ENCODE measurements around the gene LRRC23.
"Not testable (repeated sequence)": the region's sequence is repeated elsewhere in the genome, so short reads cannot be mapped to it uniquely, and the experiment has no call there.

LRRC23 gene

DNA sequence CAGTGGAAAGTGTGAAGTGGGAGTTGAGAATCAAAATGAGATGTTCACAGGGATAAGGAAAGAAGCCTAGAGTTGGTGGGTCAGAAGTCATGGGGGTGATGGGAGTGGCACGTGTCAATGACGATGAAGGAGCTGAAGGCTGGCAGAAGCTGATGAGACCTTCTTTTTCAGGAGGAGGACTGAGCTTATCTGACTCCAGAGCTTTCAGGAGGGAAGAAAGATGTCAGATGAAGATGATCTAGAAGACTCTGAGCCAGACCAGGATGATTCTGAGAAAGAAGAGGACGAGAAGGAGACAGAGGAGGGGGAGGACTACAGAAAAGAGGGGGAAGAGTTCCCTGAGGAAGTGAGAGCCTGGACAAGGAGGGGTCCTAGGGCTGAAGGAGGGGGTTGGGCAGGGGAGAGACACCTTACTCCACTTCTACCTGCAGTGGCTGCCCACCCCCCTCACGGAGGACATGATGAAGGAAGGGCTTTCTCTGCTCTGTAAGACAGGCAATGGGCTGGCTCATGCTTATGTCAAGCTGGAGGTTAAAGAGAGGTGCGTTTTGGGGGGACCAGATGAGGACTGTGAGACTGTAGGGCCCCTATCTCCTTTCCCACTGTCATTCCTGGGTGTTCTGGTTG is 905 bp downstream of the LRRC23 start:
- no peak for DNase-seq

DNA sequence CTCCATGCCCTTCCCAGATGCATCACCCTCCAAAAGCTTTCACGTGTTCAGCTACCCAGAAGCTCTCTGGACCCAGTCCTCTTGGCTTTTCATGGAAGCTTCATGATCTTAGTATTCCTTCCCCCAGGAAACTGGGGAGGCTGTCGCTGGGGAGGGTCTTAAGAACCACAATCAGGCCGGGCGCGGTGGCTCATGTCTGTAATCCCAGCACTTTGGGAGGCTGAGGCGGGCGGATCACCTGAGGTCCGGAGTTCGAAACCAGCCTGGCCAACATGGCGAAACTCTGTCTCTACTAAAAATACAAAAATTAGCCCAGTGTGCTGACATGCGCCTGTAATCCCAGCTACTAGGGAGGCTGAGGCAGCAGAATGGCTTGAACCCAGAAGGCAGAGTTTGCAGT is 3.5 kb downstream of the LRRC23 start:
- DNase-seq, result not testable (repeated sequence)

DNA sequence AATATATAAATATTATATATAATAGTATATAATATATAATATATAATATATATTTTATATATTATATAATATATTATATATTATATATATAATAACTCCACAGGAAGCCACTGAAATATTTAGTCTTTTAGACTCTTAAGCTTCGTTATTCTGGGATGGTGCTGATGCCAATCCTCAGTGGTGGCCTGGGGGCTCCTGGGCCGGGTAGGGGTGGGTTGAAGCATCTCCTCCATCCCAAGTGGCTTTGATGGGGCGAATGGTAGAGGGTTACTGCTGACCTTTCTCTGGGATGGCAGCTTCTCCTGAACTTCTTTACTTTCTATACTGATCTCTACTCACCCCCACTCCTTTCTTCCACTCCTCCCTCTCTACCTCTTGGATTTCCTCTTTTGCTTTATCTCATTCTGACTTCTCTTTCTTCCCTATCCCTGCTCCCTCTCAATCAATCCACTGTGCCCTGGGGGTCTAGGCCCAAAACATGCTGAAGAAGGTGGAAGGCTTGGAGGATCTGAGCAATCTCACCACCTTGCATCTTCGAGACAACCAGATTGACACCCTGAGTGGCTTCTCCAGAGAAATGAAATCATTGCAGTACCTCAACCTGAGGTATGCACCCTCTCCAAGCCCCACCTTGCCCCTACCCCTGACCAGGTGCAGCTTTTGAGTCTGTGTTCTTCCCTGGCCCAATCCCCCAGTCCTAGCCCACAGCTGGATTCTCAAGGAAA is 5.0 kb downstream of the LRRC23 start:
- no peak for DNase-seq

DNA sequence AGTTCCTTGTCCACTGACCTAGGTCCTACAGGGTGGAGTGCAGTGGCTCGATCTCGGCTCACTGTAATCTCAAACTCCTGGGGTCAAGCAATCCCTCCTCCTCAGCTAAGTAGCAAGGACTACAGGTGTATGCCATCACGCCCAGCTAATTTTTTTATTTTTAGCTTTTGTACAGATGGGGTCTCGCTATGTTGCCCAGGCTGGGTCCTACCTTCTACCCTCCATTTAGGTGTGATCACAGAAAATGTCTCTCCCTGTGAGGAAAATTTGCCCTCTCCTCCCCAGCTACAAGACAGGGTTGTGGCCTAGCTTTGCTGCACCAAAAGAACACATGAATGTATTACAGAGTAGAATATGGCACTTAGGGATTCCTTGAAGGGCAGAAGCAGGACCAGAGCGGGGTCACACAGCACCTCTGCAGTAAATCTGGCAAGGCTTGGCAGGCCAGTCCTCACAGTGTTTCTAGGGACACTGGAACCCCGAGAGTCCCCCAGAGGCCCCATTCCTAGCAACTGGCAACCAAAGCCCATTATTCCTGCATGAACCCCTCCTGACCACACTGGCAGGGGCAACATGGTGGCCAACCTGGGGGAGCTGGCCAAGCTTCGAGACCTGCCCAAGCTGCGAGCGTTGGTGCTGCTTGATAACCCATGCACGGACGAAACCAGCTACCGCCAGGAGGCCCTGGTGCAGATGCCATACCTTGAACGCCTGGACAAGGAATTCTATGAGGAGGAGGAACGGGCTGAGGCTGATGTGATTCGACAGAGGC is 7.7 kb downstream of the LRRC23 start:
- no peak for DNase-seq

DNA sequence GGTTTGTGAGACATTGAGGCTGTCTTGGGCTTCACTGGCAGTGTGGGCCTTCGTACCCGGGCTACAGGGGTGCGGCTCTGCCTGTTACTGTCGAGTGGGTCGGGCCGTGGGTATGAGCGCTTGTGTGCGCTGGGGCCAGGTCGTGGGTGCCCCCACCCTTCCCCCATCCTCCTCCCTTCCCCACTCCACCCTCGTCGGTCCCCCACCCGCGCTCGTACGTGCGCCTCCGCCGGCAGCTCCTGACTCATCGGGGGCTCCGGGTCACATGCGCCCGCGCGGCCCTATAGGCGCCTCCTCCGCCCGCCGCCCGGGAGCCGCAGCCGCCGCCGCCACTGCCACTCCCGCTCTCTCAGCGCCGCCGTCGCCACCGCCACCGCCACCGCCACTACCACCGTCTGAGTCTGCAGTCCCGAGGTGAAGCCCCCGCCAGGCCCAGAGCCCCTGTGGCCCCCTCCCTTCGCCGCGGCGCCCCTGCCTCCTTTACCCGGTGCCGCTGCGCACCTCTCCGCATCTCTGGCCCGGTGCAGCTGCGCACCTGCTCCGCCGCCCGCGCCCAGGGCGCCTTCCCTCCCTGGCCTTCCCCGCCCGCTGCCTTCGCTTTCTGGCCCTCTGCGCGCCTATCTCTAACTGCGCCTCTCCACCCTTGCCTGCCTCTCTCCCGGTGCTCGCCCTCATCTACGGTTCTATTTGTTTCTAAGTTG is 9.8 kb downstream of the LRRC23 start, which contains the start of gene ENO2:
Gene ENO2, plus strand, starts transcription at position 335 of the 701 bp plus-strand sequence. CDS start 1,253 bp downstream, outside the sequence.
- peak; percentile 78 for DNase-seq

DNA sequence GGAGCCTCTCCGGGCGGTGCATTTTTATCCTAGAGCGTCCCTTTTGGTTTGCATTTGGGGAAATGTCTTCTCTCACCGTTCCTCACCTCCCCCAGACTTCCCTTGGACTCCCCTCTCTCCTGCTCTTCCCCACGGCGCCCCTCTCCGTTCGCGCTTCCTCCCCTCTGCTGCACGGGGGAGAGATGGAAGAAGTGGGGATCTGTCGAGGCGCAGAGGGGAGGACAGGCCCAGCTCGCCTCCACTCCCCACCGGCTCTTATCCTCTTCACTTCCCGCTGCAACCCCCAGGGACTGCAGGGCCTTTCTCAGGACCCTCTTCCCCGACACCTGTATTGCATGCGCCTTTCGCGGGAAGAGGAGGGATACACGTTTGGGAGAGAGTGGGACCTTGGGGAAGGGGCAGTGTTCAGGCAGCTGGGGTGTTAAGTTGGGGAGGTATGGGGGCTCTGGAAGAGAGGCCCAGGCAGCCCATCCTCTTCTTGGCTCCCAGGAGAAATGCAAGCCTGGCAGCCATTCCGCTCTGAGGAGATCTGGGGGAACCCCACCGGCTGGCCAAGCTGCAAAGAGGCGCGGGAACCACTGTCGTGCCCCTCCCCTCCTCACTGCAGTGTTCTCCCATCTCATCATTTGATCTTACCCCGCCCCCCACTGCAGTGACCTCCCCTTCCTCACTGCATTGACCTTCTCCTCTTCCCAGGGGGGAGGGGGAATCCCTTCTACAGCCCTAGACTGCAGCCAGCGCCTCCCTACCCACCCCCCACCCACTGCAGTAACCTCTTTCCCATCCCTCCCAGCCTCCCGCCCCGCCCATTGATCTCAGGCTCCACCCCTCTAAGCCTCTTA is 10.5 kb downstream of the LRRC23 start:
- no peak for DNase-seq

DNA sequence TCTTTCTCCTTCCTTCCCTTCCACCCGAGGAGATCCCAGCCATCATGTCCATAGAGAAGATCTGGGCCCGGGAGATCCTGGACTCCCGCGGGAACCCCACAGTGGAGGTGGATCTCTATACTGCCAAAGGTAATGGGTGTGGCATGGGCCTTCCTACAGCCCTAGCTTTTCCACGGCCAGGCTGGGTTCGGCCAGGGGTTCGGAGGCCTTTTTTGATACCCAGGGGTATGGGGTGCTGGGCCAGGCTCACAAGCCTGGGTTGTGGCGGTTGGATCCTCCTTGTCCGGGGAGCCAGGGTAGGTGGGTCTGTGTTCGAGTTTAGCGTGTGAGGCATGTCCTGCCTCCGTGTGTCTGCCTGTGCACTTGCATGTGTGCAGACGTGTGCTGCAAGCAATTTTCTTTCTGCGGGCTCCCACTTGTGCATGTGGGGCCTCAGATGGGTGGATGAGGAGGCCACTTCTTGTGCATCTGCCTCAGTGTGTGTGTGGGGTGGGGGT is 11.2 kb downstream of the LRRC23 start:
- no peak for DNase-seq

DNA sequence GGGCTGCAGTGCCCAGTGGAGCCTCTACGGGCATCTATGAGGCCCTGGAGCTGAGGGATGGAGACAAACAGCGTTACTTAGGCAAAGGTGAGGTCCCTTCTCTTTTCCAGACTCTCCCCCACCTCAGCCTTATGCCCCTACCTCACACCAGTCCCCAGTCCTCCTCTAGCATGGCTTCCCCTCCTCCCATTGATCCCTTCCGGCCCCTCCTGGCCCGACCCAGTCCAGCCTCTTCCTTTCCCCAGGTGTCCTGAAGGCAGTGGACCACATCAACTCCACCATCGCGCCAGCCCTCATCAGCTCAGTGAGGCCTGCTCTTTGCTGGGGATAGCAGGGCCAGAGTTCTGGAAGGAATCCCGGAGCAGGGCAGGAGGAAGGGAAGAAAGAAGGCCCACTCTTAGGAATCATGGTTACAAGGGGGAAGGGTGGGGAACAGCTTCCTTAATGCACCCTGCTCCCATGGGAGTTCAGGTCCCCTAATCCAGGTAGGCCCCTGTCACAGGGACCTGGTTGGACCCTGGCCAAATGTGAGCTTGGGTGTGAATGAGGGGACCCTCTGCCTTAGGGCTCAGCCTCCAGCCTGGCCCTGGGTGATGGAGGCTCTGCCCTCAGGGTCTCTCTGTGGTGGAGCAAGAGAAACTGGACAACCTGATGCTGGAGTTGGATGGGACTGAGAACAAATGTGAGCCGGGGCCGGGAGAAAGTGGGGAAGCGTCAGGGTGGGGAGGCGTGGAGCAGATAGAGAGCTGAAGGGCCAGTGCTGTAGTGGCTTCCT is 12.0 kb downstream of the LRRC23 start:
- no peak for DNase-seq

DNA sequence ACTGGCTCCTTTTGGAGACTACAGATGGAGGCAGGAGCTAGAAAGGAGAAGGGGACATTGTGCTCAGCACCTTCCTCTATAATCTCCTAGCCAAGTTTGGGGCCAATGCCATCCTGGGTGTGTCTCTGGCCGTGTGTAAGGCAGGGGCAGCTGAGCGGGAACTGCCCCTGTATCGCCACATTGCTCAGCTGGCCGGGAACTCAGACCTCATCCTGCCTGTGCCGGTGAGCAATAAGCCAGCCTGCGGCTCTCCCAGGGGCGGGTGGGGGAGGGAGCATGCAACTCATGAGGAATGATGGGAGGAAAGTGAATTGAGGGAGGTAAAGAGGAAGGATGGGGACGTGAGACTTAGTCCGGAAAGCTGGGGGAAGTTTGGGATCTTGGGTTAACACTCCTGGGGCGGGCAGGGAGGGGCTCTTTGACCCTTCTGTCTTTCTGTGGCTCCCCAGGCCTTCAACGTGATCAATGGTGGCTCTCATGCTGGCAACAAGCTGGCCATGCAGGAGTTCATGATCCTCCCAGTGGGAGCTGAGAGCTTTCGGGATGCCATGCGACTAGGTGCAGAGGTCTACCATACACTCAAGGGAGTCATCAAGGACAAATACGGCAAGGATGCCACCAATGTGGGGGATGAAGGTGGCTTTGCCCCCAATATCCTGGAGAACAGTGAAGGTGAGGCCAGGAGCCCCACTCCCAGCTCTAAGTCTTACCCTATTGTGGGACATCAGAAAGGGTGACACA is 13.0 kb downstream of the LRRC23 start:
- no peak for DNase-seq

DNA sequence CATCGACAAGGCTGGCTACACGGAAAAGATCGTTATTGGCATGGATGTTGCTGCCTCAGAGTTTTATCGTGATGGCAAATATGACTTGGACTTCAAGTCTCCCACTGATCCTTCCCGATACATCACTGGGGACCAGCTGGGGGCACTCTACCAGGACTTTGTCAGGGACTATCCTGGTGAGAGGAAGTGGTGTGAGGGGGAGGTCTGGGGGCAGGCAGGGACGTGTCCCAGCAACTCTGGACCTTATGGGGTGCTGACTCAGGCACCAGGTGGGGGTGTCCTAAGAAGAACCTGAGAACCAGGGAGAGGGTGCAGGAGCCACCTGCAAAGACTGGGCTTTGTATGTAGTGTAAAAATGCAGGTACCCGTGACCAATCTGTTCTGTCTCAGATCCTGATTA is 15.0 kb downstream of the LRRC23 start:
- no peak for DNase-seq

DNA sequence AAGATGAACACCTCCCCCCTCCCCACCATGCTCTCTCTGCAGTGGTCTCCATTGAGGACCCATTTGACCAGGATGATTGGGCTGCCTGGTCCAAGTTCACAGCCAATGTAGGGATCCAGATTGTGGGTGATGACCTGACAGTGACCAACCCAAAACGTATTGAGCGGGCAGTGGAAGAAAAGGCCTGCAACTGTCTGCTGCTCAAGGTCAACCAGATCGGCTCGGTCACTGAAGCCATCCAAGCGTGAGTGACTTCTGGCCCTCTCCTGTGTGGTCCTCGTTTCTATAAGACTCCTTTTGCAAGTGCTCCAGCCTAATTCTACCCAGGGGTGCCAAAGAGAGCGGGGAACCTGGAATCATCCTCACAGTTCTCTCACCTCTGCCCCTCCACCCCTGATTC is 16.9 kb downstream of the LRRC23 start:
- DNase-seq, result no peak

DNA sequence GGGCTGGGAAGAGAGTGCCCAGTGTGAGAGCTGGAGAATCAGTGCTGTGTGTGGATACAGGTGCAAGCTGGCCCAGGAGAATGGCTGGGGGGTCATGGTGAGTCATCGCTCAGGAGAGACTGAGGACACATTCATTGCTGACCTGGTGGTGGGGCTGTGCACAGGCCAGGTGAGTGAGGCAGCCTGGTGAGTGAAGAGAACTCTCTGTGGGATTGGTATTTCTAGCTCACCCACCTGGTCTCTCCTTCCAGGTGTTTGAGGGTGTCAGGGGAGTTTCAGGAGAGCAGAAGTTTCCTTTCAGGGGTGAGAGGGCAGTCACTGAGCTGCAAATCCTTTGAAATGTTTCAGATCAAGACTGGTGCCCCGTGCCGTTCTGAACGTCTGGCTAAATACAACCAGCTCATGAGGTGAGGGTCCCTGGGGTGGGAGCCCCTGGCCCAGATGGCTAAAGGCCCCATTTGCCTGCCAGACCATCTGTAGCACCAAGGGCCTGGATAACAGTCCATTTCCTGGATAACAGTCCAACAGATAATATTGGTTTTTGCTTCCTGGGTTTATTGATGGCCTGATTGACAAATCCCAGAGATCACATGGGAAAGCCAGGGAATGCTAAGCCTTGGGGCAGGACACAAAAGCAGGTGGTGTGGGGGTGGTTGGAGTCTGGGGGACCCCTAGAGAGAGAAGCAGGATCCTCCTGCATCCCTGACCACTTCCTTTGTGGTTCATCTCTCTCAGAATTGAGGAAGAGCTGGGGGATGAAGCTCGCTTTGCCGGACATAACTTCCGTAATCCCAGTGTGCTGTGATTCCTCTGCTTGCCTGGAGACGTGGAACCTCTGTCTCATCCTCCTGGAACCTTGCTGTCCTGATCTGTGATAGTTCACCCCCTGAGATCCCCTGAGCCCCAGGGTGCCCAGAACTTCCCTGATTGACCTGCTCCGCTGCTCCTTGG is 17.6 kb downstream of the LRRC23 start:
- no peak for DNase-seq

DNA sequence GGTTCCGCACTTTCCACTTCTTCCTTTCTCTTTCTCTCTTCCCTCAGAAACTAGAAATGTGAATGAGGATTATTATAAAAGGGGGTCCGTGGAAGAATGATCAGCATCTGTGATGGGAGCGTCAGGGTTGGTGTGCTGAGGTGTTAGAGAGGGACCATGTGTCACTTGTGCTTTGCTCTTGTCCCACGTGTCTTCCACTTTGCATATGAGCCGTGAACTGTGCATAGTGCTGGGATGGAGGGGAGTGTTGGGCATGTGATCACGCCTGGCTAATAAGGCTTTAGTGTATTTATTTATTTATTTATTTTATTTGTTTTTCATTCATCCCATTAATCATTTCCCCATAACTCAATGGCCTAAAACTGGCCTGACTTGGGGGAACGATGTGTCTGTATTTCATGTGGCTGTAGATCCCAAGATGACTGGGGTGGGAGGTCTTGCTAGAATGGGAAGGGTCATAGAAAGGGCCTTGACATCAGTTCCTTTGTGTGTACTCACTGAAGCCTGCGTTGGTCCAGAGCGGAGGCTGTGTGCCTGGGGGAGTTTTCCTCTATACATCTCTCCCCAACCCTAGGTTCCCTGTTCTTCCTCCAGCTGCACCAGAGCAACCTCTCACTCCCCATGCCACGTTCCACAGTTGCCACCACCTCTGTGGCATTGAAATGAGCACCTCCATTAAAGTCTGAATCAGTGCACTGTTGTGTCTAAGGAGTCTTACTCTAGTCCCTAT is 18.5 kb downstream of the LRRC23 start:
- no peak for DNase-seq

DNA sequence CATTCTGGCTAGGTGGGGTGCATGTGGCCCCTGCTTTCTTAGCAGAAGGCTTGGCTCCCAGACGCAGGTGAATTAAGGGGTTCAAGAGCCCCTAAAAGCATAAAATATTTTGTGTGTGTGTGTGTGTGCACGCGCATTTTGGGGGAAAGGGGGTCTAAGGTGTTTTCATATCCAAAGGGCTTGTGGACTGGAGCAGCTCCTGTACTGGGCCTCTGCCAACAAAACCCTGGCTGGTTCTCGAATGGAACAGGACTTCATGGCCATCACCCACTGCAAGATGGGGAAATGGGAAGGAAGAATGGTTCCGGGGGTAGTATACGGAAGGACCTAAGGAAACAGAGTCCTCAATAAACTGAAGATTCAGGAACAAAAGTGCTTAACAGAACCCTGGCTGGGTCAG is 19.2 kb downstream of the LRRC23 start:
- DNase-seq, result no peak

DNA sequence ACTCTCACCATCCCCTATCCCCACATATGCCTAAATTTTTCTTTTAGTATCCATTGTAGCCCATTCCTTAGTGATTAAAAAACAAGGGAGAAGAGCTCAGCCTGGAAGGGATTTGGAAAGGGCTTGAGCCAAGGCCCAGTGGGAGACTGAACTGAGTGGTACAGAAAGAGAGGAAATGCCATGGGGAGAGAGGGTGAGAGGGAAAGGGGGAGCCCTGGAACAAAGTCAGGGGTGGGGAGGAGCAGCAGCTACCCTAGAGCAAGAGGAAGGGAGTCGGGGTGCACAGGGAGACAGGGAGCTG is 20.6 kb downstream of the LRRC23 start:
- no peak for DNase-seq

DNA sequence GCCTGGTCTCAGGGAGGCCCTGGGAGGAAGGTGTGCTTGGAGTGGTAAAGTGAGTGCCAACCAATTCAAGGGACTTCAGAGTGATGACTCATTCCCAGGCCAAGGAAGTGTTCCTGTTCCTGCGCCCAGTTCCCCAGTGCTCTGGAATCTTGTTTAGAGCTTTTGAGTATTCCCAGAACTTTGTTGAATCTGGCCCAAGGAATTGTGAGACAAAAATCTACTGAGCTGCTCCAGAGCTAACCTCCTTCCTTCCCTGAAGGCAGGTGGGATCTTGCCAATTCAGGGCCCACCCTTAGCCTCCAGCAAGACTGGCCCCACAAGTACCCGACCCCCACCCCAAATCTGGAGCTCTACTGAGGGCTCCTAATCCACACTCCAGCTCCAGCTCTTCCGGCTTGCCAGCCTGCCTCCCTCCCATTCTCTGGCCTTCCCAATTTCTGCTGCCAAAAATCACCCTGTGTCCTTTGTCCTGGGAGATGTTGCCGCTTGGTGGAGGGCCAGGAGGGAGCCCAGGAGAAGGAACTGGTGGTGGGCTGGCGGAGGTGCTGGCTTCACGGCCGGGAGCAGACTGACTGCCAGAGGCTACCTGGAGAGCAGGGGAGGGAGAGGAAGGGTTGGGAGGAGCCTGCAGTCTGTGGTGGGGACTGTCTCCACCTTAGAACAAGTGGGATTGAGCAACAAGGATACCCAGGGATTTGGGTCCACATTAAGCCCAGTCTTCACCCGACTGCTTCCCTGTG is 21.1 kb downstream of the LRRC23 start:
- DNase-seq, result no peak

DNA sequence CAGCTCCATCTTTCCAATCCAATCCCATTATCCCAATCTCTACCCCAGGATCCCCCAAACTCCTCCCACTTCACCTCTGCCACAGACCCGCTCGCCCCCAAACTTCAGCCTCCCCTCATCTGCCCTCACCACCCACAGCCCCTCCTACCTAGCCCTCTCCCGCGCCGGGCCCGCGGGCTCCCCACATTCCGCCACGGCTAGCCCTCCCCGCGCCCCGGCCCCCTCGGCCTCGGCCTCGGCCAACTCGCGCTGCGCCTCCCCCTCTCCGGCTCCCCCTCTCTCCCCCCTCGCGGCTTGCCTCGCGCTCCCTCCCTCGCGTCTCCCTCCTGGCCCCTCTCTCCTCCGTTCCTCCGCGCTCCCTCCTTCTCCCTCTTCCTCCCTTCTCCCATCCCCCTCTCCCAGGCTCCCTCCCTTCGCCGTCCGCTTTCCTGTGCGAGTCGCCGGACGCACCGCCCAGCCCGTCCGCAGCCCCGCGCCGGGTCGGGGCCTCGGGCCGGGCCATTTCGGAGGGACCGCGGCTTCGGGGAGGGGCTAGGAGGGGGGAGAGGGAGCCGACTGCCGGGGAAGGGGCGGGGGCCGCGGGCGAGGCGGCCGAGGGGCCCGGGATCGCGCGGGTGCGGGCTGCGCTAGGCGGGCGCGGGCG is 22.9 kb downstream of the LRRC23 start, which contains the start of gene ATN1:
Gene ATN1, plus strand, starts transcription at position 581 of the 643 bp plus-strand sequence. CDS start 6,043 bp downstream, outside the sequence.
- peak; percentile 35 for DNase-seq

All from activated CD4-positive, alpha-beta T cell treated with anti-CD3 and anti-CD28 coated beads, Interleukin-2, amount 50 U/mL, for 16 hours (primary cell).